Stimulated activated CD8-positive, alpha-beta memory T cell treated with anti-CD3 and anti-CD28 coated beads, Interleukin-7, amount 100 ng/mL, for 4 hours (primary cell): ENCODE data around the gene IQGAP3.
"Not testable (repeated sequence)": the region's sequence is repeated elsewhere in the genome, so short reads cannot be mapped to it uniquely, and the experiment has no call there.

Experiments used
- DNase-seq, 2 donors: peaks; one replicate each; pipeline ENCODE4 v3.0.0-alpha.2; 2020; ENCODE audit warnings: low read depth in 2 of 2

Gene IQGAP3, protein sequence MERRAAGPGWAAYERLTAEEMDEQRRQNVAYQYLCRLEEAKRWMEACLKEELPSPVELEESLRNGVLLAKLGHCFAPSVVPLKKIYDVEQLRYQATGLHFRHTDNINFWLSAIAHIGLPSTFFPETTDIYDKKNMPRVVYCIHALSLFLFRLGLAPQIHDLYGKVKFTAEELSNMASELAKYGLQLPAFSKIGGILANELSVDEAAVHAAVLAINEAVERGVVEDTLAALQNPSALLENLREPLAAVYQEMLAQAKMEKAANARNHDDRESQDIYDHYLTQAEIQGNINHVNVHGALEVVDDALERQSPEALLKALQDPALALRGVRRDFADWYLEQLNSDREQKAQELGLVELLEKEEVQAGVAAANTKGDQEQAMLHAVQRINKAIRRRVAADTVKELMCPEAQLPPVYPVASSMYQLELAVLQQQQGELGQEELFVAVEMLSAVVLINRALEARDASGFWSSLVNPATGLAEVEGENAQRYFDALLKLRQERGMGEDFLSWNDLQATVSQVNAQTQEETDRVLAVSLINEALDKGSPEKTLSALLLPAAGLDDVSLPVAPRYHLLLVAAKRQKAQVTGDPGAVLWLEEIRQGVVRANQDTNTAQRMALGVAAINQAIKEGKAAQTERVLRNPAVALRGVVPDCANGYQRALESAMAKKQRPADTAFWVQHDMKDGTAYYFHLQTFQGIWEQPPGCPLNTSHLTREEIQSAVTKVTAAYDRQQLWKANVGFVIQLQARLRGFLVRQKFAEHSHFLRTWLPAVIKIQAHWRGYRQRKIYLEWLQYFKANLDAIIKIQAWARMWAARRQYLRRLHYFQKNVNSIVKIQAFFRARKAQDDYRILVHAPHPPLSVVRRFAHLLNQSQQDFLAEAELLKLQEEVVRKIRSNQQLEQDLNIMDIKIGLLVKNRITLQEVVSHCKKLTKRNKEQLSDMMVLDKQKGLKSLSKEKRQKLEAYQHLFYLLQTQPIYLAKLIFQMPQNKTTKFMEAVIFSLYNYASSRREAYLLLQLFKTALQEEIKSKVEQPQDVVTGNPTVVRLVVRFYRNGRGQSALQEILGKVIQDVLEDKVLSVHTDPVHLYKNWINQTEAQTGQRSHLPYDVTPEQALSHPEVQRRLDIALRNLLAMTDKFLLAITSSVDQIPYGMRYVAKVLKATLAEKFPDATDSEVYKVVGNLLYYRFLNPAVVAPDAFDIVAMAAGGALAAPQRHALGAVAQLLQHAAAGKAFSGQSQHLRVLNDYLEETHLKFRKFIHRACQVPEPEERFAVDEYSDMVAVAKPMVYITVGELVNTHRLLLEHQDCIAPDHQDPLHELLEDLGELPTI (N-terminal part only)

DNA sequence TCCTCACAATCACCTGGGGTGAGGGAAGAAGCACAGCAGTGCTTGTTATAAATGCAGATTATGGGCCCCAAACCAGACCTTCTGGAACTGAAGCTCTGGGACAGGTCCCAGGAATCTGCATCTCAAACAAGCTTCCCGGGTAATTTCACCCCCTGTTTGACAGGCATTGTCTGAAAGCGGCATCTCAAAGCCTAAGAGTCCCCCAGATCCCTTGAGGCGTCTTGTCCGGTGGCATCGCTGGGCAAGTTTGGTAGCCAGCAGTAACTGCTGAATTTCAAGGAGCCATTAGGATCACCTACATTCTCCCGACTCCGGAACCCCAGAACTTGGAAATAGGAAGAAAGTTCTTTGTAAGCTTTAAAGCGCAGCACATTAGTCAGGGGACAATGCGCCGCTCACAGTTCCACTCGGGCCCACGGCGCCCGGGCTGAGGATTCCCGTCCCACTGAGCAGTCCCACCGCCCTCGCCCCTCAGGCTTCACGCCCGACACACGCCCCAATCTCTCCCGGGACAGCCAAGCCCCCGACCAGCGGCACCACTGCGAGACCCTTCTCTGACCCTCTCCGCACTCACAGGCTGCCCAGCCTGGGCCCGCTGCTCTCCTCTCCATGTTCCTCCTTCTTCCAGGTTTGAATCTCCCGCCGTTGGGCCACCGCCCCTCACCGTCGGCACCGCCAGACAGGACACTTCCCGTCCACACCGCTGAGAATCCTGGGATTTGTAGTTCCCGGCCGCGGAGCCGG is at the start of gene IQGAP3:
IQGAP3 (minus strand) TSS at position 647 of the 744 bp plus-strand sequence; CDS start at position 611, 36 bp downstream.
- peak; percentile 31 to 54 for DNase-seq

DNA sequence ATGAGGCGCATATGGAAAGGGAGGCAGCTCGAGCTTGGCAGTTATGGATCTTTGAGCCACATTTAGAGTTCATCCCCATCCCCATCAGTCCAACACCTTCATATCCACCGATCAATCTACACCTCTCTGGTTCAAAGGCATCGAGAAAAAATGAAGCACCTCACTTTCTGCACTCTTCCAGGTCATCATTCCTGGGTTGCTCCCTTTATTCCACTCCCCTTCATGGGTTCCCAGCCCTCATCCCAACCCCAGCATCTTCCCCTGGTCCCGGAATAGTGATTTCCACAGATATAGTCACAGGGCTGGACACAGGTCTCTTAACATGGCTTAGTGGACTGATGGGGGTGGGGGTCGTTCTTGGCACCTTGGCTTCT is 47.2 kb upstream of the IQGAP3 start:
- no peak for DNase-seq

DNA sequence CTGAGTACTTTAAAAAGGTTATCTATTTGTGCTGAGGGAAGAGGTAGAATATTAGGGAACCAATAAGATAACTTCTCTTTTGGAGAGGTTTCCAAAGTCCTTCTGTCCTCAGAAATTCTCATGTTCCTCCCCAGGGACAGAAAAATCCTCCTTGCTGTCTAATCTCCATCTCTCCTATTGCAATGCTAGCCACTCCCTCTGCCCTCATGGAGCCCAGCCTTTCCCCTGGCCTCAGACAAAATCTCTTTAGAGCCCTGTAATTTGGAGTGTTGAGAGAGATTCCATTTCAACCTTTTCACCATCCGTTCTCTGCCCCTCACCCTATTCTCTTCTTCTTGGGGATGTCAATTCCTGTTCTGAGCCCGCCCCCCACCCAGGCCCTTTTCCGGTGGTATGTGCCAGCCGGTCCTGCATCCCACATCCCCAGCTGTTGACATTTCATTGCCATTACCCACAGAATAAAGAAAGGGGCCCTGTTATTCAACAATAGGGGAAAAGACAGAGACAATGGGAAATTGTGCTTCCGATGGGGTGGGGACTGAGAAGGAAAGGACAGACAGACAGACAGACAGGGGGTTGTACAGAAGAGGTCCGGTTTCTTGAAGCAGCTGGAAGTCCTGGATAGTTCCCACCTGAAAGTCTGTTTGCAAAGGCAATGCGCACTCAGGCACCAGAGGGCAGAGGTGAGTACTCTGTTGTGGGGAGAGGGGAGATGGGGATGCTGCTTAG is 46.7 kb upstream of the IQGAP3 start, which contains the start of gene HAPLN2:
HAPLN2 (plus strand) TSS at position 563 of the 729 bp plus-strand sequence. CDS start 4,076 bp downstream, outside the sequence.
- no peak for DNase-seq

DNA sequence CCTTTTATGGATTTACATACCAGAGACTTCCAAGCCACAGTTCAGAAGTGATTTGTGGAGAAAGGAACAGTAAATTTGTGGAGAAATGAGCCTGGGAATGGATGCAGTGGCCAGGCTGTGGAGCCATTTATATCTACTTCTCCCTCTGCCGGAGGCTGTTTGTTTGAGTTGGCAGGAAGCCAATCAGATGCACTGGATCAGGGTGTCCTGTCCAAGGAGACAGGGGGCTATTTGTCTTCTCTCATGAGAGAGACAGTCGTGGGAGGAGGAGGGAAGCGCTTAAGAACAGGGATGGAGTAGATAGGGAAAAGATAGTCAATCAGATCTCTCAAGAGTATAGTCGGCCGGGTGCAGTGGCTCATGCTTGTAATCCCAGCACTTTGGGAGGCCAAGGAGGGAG is 44.1 kb upstream of the IQGAP3 start:
- DNase-seq, result no peak

DNA sequence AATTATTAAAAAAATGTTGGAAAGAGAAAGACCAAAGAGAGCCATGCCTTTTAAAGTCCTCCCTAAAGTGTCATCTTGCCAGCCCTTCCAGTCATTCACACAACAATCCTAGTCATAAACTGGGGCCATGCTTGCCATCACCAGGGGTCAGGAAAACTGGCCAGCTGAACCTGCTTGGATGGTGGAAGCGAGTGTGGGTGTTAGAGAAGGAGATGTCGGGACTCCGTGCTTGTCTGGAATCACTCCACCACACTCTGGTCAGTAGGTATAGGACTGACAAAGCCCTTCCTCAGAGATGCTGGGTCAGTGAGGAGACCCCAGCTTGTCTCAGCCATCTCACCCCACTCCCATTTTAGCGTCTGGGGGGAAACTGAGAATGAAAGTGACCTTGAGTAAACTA is 43.6 kb upstream of the IQGAP3 start:
- no peak for DNase-seq

DNA sequence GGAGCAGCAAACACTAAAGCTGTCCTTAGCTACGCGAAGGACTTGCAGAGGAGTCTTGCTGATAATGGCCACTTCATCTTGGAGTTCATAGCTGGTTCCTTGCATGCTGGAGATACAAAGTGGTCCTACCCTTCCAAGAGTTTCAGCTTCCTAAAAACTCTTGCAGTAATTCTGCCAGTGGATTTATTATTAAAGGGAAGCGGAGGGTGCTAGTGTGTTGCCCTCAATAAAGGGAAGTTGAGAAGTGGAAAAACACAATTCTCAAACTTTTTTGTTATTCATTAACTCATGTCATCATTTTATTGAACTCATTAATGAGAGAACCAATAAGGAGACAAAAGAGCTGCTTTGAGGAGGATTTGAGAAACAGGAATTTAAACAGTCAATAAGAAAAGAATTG is 40.3 kb upstream of the IQGAP3 start:
- no peak for DNase-seq

DNA sequence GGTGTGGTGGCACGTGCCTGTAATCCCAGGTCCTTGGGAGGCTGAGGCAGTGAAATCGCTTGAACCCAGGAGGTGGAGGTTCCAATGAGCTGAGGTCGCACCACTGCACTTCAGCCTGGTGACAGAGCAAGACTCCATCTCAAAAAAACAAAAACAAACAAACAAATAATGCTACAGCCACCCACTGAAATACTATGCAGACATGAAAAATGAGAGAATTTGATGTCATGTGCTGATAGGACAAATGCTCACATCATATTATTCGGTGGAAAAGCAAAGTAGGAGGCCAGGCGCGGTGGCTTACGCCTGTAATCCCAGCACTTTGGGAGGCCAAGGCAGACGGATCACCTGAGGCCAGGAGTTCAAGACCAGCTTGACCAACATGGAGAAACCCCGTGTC is 37.7 kb upstream of the IQGAP3 start:
- not testable (repeated sequence) for DNase-seq

DNA sequence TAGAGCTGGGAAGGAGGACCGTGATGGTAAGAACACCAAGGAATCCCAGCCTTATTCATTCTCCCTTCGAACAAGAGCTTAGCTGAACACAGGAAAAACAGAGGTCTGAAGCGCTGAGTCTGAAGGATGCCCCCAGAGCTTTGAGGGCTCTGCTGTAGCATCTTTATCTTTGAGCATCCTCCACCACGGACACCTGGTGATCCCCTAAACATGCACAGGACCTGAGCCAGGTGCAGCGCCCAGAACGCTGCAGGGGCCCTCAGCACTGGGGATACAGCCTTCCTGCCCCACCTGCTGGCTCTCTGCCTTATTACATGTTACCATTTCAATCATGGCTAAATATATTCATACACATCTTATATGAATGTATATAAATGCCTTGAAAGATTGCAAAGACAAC is 36.6 kb upstream of the IQGAP3 start:
- DNase-seq, result peak in 1 of 2 donors; percentile 41

DNA sequence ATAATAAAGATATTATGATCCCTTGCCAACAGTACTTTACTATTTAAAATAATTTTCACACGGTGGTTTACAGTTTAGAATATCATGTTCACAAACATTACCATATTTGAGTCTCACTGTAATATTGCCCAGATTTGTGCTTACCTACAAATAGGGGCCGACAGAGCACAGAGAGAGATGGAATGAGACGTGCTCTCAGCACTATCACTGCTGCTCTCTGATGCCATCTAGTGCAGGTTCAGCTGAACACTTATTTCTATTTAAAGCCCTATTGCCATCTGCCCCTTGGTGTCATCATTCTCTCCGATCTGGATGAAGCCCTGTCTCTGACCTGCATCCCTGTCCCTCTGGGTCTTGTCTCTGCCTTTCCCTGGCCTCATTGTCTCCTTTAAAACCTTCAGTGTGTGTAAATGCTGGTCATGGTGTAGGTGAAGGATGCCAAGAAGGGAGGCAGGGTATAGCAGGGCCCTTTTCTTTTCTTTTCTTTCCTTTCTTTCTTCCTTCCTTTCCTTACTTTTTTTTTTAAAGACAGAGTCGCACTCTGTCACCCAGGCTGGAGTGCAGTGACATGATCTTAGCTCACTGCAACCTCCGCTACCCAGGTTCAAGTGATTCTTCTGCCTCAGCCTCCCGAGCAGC is 35.8 kb upstream of the IQGAP3 start:
- peak; percentile 33 to 43 for DNase-seq

DNA sequence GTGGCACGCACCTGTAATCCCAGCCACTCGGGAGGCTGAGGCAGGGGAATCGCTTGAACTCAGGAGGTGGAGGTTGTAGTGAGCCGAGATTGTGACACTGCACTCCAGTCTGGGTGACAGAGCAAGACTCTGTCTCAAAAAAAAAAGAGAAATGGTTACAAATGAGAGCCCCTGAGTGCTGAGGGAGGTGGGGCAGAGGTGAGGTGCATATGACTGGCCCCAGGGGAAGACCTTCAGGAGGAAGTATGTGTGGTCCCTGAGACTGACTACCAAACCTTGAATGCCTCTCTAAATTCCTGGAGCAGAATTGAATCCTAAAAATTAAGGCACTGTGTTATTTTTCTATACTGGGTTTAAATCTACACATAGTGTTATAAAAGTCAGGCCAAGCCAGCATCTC is 35.0 kb upstream of the IQGAP3 start:
- not testable (repeated sequence) for DNase-seq

DNA sequence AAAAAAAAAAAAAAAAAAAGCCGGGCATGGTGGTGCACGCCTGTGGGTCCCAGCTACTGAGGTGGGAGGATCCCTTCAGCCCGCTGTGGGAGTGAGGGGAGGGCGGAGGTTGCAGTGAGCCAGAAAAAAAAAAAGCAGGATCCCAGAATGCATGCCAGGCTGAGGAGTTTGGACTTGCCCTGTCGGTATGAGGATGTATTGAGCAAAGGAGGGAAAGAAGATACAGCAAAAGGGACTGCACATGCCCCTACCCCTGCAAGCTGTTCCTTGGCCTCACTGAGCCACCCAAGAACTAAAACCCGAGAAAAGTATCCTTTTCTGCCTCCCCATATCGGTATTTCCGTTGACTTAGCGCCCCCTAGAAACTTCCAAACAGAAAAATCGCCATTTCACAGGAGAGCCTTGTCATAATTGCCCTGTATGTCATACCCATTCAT is 30.2 kb upstream of the IQGAP3 start:
- DNase-seq, result no peak

DNA sequence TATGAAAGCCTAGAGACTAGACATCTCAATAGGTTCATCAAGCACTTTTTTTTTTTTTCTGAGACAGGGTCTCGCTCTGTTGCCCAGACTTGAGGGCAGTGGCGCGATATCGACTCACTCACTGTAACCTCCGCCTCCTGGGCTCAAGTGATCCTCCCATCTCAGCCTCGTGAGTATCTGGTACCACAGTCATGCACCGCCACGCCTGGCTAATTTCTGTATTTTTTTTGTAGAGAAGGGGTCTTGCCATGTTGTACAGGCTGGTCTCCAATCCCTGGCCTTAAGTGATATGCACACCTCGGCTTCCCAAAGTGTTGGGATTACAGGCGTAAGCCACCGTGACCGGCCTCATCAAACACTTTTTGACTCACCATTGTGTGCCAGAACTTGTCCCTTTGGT is 29.5 kb upstream of the IQGAP3 start:
- no peak for DNase-seq

DNA sequence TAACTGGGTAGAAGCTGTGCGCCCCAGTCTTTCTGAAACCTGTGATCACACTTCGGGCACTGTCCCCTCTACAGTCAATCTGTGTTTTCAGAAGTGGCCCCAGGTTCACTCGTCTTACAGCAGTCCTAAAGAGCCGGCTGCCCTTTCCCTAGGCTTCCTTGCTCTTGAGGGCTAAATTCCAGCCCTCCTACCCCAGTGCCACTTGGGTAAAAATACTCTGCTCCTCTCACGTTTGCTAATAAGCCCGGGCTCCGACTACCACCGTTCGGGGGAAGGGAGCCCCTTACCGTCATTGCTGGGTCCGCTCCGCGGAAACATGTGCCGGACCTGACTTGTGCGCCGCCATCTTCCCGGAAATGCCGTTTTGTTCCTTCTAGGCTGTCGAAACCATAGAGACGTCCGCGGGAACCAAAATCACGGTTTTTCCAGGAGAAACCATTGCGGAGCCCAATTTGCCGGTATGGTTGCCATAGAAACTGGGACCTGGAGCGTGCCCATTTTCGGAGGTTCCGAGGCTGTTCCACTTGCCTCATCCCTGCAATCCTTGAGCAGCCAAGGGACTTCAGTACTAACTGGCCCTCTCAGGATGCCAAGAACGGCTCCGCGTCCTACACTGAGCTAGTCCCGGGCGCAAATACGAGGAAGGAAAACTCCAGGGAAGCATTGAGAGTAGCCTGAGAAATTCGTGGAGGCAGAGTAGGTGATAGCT is 28.9 kb upstream of the IQGAP3 start, which contains the start of gene GPATCH4:
GPATCH4 (minus strand) TSS at position 358 of the 709 bp plus-strand sequence.
- DNase-seq, result peak; percentile 72 to 76

DNA sequence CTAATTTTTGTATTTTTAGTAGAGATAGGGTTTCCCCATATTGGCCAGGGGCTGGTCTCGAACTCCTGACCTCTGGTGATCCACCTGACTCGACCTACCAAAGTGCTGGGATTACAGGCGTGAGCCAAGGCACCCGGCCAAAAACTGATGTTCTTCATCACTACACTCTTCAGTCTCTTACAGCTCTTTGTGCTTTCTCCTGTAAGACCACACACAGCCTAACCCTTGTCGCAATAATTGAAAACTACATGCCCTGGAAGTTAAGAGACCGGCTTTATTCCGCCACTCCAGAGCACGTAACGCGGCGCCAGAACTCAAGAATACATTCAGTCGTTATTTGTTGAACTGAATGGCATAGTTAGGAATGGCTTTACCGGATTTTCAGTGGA is 28.4 kb upstream of the IQGAP3 start:
- DNase-seq, result no peak

DNA sequence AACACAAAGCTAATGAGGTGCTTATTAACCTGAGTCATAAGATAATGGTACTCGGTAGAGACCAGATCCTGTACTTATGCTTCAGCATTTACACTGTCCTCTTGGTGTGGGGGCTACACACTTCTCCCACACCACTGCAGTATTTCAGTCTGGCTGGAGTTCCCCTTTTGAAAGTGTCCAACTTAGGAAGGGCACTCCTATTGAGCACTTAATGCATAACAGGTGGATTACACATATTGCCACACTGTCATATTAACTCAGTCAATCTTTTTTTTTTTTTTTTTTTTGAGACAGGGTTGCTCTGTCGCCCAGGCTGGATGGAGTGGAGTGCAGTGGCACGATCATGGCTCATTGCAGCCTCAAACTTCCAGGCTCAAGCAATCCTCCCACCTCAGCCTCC is 27.4 kb upstream of the IQGAP3 start:
- DNase-seq, result no peak

DNA sequence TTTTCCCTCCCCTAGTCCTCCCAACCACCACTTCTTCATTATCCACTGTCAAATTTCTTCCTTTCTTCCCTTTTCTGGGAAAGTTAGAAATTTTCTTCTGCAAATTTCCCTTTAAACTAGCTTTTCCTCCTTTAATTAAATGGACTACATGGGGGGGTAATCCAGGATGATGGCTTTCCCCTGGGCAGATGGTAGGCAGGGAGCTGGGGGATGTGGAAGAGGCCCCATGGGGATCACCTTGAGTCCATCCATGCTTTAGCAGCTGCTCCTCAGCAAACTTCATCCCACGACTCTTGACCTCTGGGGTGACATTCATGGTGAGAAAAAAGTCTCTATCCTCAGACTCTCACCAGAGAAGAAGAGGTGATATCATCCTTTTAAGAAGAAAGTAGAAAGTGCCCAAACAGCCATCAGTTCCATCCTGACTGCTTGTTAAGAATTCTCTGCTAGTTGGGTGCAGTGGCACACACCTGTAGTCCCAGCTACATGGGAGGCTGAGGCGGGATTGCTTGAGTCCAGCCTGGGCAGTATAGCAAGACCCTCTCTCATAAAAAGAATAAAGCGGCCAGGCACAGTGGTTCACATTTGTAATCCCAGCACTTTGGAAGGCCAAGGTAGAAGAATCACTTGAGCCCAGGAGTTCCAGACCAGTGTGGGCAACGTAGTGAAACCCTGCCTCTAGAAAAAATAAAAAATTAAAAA is 26.5 kb upstream of the IQGAP3 start:
- no peak for DNase-seq

DNA sequence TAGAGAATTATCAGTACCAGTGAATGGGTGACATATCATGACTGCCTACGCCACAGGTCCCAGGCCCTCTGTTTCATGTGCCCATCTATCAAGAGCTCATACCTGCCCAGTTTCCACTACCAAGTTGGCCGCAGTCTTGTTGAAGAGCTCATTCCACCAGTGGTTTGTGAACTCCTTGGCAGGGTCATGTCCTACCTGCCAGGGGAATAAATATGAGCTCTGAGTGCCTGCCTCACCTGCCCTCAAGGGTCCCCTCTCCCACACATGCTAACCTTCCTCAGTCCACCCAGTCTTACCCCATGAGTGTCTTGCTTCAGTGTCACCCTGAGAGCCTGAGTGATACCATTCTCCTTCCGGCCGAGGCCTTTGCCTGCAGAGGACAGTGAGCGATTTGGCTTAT is 25.8 kb upstream of the IQGAP3 start:
- no peak for DNase-seq

DNA sequence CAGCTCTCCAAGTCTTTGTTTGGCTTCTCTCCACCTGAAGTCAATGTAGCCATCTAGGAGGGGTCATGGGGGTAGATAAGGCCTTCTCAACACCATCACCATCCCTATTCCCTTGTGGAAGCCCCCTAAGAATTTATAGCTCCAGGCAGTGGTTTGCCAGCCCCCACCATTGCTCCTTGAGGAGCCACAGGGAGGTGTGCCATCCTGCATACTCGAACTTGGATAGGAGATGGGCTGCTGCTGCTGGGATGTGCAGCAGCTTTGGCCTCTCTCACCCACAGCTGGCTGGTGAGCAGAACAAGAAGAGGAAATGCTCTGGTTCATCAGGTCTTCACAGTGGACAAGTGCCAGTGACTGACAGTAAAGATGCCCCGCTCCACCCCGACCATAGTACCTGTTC is 24.1 kb upstream of the IQGAP3 start:
- no peak for DNase-seq
